Fibroblast of skin of left quadriceps (primary cell): ENCODE measurements around the gene RUFY1.
"Not testable (repeated sequence)": the region's sequence is repeated elsewhere in the genome, so short reads cannot be mapped to it uniquely, and the experiment has no call there.

Source experiments
- DNase-seq, 2 experiments: peaks; one replicate each; pipeline ENCODE4 v3.0.0-alpha.2; 2013; ENCODE audit warnings: low read depth in 2 of 2

The RUFY1 gene

GRCh38 chr5:179550511-179551342 lies at the start of gene RUFY1:
Gene RUFY1 (plus strand): TSS chr5:179550554. CDS start chr5:179550570, 16 bp downstream.
- peak; percentile 36 to 42 for DNase-seq

- not testable (repeated sequence) for DNase-seq
Measured at GRCh38 chr5:179501997-179502396, 48.4 kb upstream of the RUFY1 start.

- DNase-seq: not testable (repeated sequence)
Measured at GRCh38 chr5:179502420-179502819, 47.9 kb upstream of the RUFY1 start.

- DNase-seq: no peak
Measured at GRCh38 chr5:179504191-179504590, 46.2 kb upstream of the RUFY1 start.

- no peak for DNase-seq
Measured at GRCh38 chr5:179504600-179505396, 45.6 kb upstream of the RUFY1 start.

- no peak for DNase-seq
Measured at GRCh38 chr5:179505636-179506261, 44.6 kb upstream of the RUFY1 start.

GRCh38 chr5:179509239-179509638 lies 41.1 kb upstream of the RUFY1 start:
- DNase-seq: no peak

- no peak for DNase-seq
Measured at GRCh38 chr5:179509845-179510244, 40.5 kb upstream of the RUFY1 start.

GRCh38 chr5:179512452-179513000 lies 37.8 kb upstream of the RUFY1 start:
- DNase-seq: no peak

GRCh38 chr5:179515501-179515900 lies 34.9 kb upstream of the RUFY1 start:
- DNase-seq: not testable (repeated sequence)

- DNase-seq: no peak
Measured at GRCh38 chr5:179516221-179516620, 34.1 kb upstream of the RUFY1 start.

GRCh38 chr5:179517746-179518145 lies 32.6 kb upstream of the RUFY1 start:
- DNase-seq: not testable (repeated sequence)

GRCh38 chr5:179518369-179518768 lies 32.0 kb upstream of the RUFY1 start:
- DNase-seq: not testable (repeated sequence)

- DNase-seq: not testable (repeated sequence)
Measured at GRCh38 chr5:179519416-179520070, 30.8 kb upstream of the RUFY1 start.

- DNase-seq: not testable (repeated sequence)
Measured at GRCh38 chr5:179522107-179522506, 28.2 kb upstream of the RUFY1 start.

GRCh38 chr5:179526978-179527377 lies 23.4 kb upstream of the RUFY1 start:
- DNase-seq: no peak

GRCh38 chr5:179530069-179530998 lies 20.0 kb upstream of the RUFY1 start:
- DNase-seq: no peak

GRCh38 chr5:179533024-179533423 lies 17.3 kb upstream of the RUFY1 start:
- no peak for DNase-seq

GRCh38 chr5:179533907-179534306 lies 16.4 kb upstream of the RUFY1 start:
- DNase-seq: no peak

GRCh38 chr5:179534431-179534830 lies 15.9 kb upstream of the RUFY1 start:
- DNase-seq: no peak
